Mucosa of descending colon (tissue), 3 donors: Measurements from ENCODE around the gene CELSR2. TPM values are rescaled to one million over a fixed set of nuclear protein-coding genes. Genes with fewer than 3 reads are reported as not detected.
A peak's percentile ranks its signal among the peaks of the same experiment; 100 is the strongest.

Experiments used
- ATAC-seq: fragments of 200-7000 bp; cut with Tn5 transposase; one replicate; pipeline ENCODE4 v1.9.1; 2020; ENCODE audit warnings: mild to moderate bottlenecking, moderate library complexity
- DNase-seq, 3 donors: peaks; one replicate each; pipeline ENCODE4 v3.0.0-alpha.2; 2020
- H3K36me3 ChIP-seq: fragments of 200-600 bp; one replicate; pipeline ENCODE4 v1.8.0; 2021; ENCODE audit warnings: low read depth, mild to moderate bottlenecking
- H3K4me1 ChIP-seq: fragments of 200-600 bp; one replicate; pipeline ENCODE4 v1.8.0; 2021; ENCODE audit warnings: low read depth, mild to moderate bottlenecking
- H3K4me3 ChIP-seq: fragments of 200-600 bp; one replicate; pipeline ENCODE4 v1.8.0; 2021; ENCODE audit warnings: mild to moderate bottlenecking
- H3K9me3 ChIP-seq: fragments of 200-600 bp; one replicate; pipeline ENCODE4 v1.8.0; 2021; ENCODE audit warnings: mild to moderate bottlenecking
- CTCF ChIP-seq: fragments of 200-600 bp; IDR thresholded peaks from one replicate; pipeline ENCODE4 v1.8.0; 2022; ENCODE audit warnings: antibody characterized with exemption, mild to moderate bottlenecking
- intact Hi-C, 2 donors: fragments of 100-400 bp; cut with DNase I in 1 of 2; cut with micrococcal nuclease in 1 of 2; formaldehyde crosslinking; loops; one replicate each; pipeline versions ENCODE4 v1.11.0 to v1.11.1; 2022; cut with DNase I, micrococcal nuclease
- total RNA-seq, 3 donors: library from RNA; stranded (reverse); fragmentation: NEBNext Ultra II Directional in 2 of 3; extraction: Animal tissue kit (Norgen Biotek cat#: 25700) in 2 of 3; gene quantifications; one replicate each; pipeline versions ENCODE4 v1.2.1 to v1.2.4, GENCODE V29; 2021 to 2023
- donor health status: DM: no; HTN: no; CAD: no; lungs with moderate emphysema.
- donor health status: DM: no; HTN: no; CAD: no.
- donor health status: DM: no; HTN: yes; CAD: no.

Gene CELSR2
- total RNA-seq, 3 donors from 2014 or later, result 2.8 to 14.7 (median 3.2) TPM

- ATAC-seq (no peak), DNase-seq (peak in 1 of 3 donors; percentile 34)
- intact Hi-C loops, result no loop called here
- TF ChIP-seq CTCF, result no peak
- Histone ChIP-seq H3K4me3 (no peak overlapping the region), H3K36me3 (no peaks in the 10 kb centered on the region), H3K9me3 (no peaks in the 10 kb centered on the region), H3K4me1 (no peaks in the 10 kb centered on the region)
Observed at GRCh38 chr1:109268431-109269211, 19.3 kb downstream of the CELSR2 start.

- Histone ChIP-seq H3K4me1 (peaks cover 1% of the 10 kb centered on the region), H3K36me3 (no peaks in the 10 kb centered on the region), H3K9me3 (no peaks in the 10 kb centered on the region), H3K4me3 (no peak overlapping the region)
- DNase-seq (peak in 1 of 3 donors; percentile 49), ATAC-seq (no peak)
- intact Hi-C loops, result no loop called here
- no peak for TF ChIP-seq CTCF
Observed at GRCh38 chr1:109269212-109269980, 20.1 kb downstream of the CELSR2 start.

GRCh38 chr1:109269981-109270622 is 20.8 kb downstream of the CELSR2 start:
- H3K36me3 ChIP-seq, result no peaks in the 10 kb centered on the region
- no peaks in the 10 kb centered on the region for H3K9me3 ChIP-seq
- no peak overlapping the region for H3K4me3 ChIP-seq
- no peak for TF ChIP-seq CTCF
- intact Hi-C loops, result no loop called here
- ATAC-seq, result no peak
- peaks cover 5% of the 10 kb centered on the region for H3K4me1 ChIP-seq
- DNase-seq, result no peak

GRCh38 chr1:109270623-109271317 is 21.4 kb downstream of the CELSR2 start:
- H3K4me3 ChIP-seq, result no peak overlapping the region
- ATAC-seq, result no peak
- H3K9me3 ChIP-seq, result no peaks in the 10 kb centered on the region
- DNase-seq, result peak in 1 of 3 donors; percentile 44
- TF ChIP-seq CTCF, result no peak
- no peaks in the 10 kb centered on the region for H3K36me3 ChIP-seq
- intact Hi-C loops, result no loop called here
- H3K4me1 ChIP-seq, result peaks cover 5% of the 10 kb centered on the region

- peaks cover 5% of the 10 kb centered on the region for H3K4me1 ChIP-seq
- ATAC-seq (no peak), DNase-seq (no peak)
- intact Hi-C loops, result no loop called here
- no peak overlapping the region for H3K4me3 ChIP-seq
- no peak for TF ChIP-seq CTCF
- H3K36me3 ChIP-seq, result no peaks in the 10 kb centered on the region
- H3K9me3 ChIP-seq, result no peaks in the 10 kb centered on the region
Observed at GRCh38 chr1:109271458-109271857, 22.1 kb downstream of the CELSR2 start.
